Stimulated activated CD4-positive, alpha-beta T cell treated with anti-CD3 and anti-CD28 coated beads, Interleukin-15, amount 100 ng/mL, for 1 hour (primary cell): ENCODE results near the gene ZBED4.
A peak's percentile ranks its signal among the peaks of the same experiment; 100 is the strongest.
"Not testable (repeated sequence)": the region's sequence is repeated elsewhere in the genome, so short reads cannot be mapped to it uniquely, and the experiment has no call there.

Experiments
- DNase-seq, 2 donors: peaks; one replicate each; pipeline ENCODE4 v3.0.0-alpha.2; 2020; ENCODE audit warnings: low read depth in 1 of 2, low spot score in 1 of 2

ZBED4 gene

DNA sequence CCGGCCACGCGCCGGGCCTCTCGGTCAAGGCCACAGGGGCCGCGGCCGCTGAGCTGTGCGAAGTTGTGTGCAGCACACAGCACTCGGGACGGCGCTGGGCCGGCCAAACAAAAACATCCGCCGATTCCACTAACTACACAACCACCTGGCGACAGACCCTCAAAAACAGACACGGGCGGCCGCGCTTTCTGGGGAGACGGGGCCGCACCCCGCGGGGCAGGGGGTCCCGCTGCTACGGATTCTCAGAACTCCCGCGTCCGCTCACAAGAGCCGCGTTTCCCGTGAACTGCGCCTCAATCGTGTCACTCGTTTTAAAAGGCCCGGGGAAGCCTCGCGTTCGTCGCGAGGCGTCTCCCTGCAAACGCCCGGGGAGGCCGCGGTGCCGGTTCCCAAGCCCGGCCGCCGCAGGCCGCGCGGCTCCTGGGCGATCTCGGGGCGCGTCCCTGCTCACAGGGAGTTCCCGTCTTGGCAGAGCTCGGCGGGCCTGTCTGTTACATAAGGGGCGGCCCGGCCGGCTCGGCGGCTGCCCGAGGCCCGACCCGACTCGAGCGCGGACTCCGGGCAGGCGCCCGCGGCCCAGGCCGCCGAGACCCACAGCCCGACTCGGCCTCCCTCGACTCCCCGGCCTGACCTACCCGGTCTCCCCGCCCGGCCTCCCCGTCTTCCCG, 26.9 kb upstream of the ZBED4 start:
- DNase-seq, result no peak

DNA sequence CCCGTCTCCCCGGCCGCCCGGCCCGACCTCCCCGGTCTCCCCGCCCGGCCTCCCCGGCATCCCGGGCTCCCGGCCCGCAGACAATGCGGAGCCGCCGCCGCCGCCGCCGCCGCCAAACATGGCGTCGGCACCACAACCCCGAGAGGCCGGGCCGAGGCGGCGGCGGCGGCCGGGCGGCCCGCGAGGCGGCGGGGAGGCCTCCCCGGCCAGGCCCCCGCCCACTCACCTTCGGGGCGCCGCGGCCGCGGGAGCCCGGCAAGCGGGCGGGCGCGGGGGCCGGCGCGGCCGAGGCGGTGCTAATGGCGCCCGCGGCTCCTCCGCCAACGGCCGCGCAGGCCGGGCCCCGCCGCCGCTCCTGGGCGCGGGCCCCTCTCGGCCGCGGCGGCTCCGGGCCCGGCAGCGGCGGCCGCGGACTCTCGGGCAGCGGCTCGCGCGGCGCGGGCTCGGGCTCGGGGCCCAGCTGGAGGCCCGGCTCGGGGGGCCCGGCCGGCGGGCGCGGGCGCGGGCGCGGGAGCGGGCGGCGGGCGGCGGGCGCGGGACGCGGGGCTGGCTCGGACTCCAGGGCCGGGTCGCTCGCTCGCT, 26.3 kb upstream of the ZBED4 start:
- peak in 1 of 2 donors; percentile 26 for DNase-seq

DNA sequence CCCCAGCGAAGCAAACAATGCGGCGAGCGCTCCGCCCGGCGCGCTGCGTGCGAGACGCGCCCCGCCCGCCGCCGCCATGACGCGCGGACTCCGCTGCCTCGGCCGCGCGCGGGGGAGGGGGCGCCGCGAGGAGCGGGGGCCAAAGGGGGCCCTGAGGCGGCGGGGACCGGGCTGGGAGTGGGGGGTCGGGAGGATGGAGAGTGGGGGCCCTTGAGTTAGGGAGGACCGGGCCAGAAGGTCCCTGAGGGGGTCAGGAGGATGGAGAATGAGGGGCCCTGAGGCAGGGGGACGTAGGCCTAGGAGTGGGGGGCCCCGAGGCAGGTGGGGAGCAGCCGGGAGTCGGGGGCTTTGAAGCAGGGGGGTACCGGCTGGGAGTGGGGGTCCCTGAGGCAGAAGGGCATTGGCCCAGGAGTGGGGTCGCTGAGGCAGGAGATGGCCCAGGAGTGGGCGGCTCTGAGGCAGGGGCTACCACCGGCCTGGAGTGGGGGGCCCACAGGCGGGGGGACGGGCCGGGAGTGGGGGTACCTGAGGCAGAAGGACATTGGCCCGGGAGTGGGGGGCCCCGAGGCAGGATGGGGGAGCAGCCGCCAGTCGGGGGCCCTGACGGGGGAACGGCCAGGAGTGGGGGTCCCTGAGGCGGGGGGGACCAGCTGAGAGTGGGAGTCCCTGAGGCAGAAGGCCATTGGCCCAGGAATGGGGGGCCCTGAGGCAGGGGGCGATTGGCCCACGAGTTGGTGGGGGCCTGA, 25.6 kb upstream of the ZBED4 start, which contains the start of gene BRD1:
Gene BRD1, minus strand, starts transcription at position 21 of the 746 bp plus-strand sequence. CDS start 3,556 bp downstream, outside the sequence.
- peak in 1 of 2 donors; percentile 54 for DNase-seq

DNA sequence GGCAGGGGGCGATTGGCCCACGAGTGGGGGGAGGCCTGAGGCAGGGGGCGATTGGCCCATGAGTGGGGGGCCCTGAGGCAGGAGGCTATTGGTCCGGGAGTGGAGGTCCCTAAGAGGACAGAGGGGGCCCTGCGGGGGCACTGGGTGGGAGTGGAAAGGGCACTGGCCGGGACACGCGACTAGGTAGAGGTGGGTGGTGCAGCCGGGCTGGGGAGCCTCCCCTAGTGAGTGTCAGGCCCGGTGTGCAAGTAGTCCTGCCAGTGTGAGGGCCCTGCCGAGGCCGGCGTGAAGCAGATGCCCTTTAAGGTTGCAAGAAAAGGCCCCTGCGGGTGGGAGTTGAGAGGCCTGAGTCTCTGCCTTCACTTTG, 25.1 kb upstream of the ZBED4 start:
- DNase-seq, result no peak

- no peak for DNase-seq
Measured at GRCh38 chr22:49829044-49829853, 24.4 kb upstream of the ZBED4 start.

- DNase-seq, result no peak
Measured at GRCh38 chr22:49833340-49834007, 20.2 kb upstream of the ZBED4 start.

- DNase-seq, result peak; percentile 66 to 76
Measured at GRCh38 chr22:49838771-49839717, 14.6 kb upstream of the ZBED4 start.

GRCh38 chr22:49845241-49845640, 8.4 kb upstream of the ZBED4 start:
- no peak for DNase-seq

DNA sequence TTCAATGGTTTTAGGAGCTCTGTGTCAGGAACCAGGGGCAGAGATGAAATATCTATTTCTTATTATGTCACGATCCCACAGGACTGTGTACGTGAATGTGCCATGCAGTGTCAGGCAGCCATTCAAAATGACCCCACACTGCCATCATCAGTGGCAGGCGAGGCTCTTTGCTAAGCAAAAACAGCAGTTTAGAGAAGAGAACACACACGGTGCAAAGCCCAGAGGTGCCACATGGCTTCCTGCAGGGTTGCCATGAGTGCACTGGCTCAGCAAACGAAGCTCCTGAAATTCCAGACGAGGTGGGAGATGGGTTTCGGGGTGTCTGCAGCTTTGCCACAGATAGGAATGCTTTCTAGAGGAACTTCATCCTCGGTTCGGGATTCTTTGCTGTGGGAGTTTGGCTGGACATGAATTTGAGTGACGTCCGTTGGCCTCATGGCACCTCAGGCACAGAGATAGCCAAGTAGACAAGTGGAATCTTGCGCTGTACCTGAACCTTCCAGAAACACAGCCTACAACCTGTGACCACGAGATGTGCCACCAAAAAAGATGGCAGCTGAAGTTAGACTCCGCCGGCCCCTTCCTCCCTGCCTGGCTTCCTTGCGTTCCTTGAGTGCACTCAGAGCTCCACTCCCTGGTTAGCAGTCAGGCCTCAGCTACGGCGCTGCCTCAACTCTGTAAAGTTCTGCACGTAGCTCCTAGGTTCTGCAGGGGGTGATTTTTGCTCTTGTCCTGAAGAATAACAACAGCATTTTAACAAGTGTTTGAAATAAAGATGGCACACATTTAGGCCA, 7.8 kb upstream of the ZBED4 start:
- DNase-seq, result no peak

DNA sequence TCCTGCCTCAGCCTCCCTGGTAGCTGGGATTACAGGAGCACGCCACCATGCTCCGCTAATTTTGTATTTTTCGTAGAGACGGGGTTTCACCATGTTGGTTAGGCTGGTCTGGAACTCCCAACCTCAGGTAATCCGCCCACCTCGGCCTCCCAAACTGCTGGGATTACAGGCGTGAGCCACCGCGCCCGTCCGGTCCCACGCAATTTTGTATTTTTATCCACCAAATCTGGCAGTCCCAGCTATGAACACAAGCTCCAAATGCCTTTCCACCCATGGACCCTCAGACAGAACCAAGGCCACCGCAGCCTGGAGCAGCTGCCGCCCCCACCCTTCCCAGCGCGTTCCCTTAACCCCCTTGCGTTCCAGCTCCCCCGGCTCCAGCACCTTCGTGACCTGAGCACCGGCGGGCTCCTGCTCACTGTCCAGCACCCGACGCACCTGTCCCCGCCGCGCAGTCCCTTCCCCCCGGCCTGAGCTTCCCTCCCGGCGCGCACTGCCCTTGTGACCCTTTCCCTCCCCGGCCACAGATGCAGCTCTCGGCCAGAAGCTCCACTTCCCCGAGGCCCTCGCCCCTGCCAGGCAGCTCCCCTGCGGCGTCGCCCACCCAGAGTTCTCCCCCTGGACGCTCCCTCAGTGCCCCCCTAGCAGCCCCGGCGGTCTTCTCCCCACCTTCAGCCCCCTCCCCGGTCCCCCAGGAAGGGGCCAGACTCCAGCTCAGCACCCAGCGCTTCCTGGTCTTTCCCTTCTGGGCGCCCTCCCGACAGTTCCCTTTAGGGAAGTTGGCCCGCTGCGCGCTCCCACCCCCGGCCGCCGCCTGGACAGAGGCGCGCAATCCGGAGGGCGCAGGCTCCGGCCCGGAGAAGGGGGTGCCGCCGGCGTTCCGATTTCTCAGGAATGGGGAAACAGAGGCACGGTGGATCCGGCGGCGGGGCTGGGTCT, 5.6 kb upstream of the ZBED4 start:
- DNase-seq, result no peak

DNA sequence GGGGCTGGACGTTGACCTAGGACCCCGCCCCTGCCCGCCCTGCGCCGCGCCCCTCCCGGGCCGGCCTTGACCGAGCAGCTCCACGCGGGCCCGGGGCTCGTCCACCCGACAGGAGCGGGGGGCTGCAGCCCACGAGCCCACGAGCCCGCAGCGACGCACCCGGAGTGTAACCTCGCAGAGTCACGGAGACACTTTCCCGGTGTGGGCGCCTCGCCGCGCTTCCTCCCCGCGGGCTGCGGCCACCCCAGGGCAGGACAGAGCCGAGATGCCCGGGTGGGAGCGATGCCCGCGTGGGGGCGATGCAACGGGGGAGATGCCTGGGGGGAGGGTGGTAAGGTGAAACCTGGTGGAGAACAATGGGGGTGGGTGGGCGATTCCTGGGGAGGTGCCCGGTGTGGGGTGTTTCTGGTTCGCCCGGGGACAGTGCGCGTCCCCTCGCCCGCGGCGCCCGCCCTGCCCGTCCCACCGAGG, 4.9 kb upstream of the ZBED4 start:
- no peak for DNase-seq

DNA sequence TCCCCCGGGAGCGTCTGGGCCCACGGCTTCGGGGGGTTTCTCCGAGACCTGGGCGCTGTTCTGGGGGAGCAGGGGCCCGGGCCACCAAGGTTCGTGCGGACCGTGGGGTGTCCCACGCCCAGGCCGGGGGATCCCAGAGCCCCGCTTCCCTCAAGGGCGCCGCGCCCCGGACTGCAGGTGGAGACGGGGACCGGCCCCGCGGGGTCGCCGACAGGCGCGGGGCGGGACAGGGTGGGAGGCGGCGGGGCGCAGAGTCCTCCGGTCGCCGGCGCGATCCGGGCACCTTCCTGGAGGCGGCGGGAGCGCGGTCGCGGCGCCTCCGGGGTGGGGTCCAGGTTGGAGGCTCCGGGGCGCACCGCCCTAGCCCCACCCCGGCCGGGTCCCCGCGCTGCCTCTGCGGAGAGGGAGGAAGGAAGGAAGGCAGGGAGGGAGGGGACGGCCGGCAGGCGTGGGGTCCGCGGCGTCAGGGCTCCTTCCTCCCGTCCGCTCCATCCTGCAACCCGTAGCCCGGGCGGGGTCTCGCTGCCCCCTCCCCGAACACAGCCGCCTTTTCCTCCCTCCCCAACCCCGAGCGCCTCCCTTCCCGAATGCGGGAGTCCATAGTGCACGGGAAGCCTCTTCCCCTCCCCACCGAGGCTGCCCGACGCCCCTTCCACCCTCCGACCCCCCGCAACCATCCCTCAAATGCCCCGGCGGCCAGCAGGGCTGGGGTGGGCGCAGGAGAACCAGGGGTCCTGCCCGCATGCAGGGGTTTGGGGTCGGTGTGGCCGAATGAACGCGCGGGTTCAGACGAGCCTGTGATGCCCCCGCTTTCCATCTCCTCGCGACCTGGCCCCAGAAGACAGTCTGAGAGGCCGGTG, 4.3 kb upstream of the ZBED4 start:
- DNase-seq, result no peak

DNA sequence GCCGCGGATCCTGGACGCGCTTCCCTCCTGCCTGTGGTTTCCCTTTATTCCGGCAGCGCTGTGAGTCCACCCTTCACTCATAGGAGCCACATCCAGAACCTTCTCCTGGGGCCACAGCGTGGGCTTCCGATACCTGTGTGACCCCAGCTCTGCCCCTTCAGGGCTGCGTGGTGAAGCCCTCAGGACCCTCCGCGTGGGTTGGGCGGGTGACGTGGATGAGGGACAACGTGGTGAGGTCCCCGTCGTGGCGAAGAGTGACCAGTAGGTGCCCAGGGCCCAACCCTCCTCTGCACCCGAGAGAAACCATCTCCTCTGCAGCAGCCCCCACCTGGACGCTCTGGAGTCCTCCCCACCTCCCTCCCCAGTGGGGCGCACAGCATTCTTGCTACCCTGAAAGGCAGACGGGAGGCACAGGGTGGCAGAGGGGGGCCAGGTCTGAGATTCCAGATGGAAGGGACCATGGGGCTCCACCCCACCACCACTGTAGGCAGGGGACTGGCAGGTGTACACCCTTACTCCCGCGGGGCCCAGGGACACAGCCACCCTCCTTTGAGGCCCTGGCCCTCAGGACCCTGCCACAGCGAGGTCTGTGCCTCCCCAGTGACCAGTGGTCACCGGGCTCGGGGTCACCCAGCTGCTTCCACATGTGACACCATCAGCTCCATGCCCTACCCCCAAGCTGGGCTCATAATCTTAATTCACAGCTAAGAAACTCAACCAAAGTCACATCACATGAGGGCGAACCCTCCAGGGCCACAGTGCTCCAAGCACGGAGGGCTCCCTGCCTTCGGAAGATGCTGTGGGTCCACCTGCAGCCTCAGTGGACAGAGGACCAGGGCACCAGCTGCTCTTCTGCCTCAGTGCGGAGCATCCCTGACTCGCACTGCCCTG, 3.4 kb upstream of the ZBED4 start:
- DNase-seq, result no peak

- DNase-seq, result no peak
Measured at GRCh38 chr22:49850959-49851802, 2.5 kb upstream of the ZBED4 start.

- DNase-seq, result not testable (repeated sequence)
Measured at GRCh38 chr22:49852568-49852897, 1.1 kb upstream of the ZBED4 start.
